GM19238 (cell line): ENCODE data around the gene OBSCN.
"Not testable (repeated sequence)": the region's sequence is repeated elsewhere in the genome, so short reads cannot be mapped to it uniquely, and the experiment has no call there.

Experiments used
- DNase-seq: peaks from one replicate; pipeline ENCODE4 v3.0.0; 2011; ENCODE audit warnings: low spot score; ENCODE audit not compliant: insufficient read length

Gene OBSCN

GRCh38 chr1:228211531-228212414, 3.9 kb downstream of the OBSCN start:
- no peak for DNase-seq

- DNase-seq: no peak
Measured at GRCh38 chr1:228212415-228212965, 4.6 kb downstream of the OBSCN start.

- peak; percentile 87 for DNase-seq
Measured at GRCh38 chr1:228212966-228213844, 5.4 kb downstream of the OBSCN start.

- DNase-seq: no peak
Measured at GRCh38 chr1:228213917-228214808, 6.3 kb downstream of the OBSCN start.

- no peak for DNase-seq
Measured at GRCh38 chr1:228214921-228215662, 7.2 kb downstream of the OBSCN start.

- DNase-seq: no peak
Measured at GRCh38 chr1:228215663-228216116, 7.8 kb downstream of the OBSCN start.

- DNase-seq: no peak
Measured at GRCh38 chr1:228216371-228217320, 8.8 kb downstream of the OBSCN start.

- no peak for DNase-seq
Measured at GRCh38 chr1:228217551-228218344, 9.9 kb downstream of the OBSCN start.

GRCh38 chr1:228218513-228219244, 10.8 kb downstream of the OBSCN start:
- DNase-seq: no peak

- no peak for DNase-seq
Measured at GRCh38 chr1:228219245-228219961, 11.6 kb downstream of the OBSCN start.

- DNase-seq: no peak
Measured at GRCh38 chr1:228219962-228220780, 12.3 kb downstream of the OBSCN start.

GRCh38 chr1:228221097-228221496, 13.3 kb downstream of the OBSCN start:
- not testable (repeated sequence) for DNase-seq

- no peak for DNase-seq
Measured at GRCh38 chr1:228222548-228222947, 14.7 kb downstream of the OBSCN start.

- no peak for DNase-seq
Measured at GRCh38 chr1:228224198-228225164, 16.6 kb downstream of the OBSCN start.
